A549 (cell line): ENCODE results near the gene PIM3.

Source experiments
- CHD4 ChIP-seq: fragments of 200-600 bp; sonication (generic); IDR thresholded peaks from 2 replicates; pipeline ENCODE4 v1.6.1; 2016; ENCODE audit warnings: antibody characterized with exemption, mild to moderate bottlenecking, borderline replicate concordance
- CTCF ChIP-seq: fragments of >200 bp; sonication (Bioruptor Twin); formaldehyde crosslinking; IDR thresholded peaks from 3 replicates; pipeline ENCODE4 v1.5.1; 2016
- EP300 ChIP-seq, 2 experiments: fragments of >200 bp; sonication (Bioruptor Twin); formaldehyde crosslinking; IDR thresholded peaks; 2 replicates in 1 of 2; 3 replicates in 1 of 2; pipeline ENCODE4 v1.6.1; 2016 to 2017
- HOXB5 ChIP-seq: fragments of 250-450 bp; sonication (Bioruptor Pico); IDR thresholded peaks from 2 replicates; pipeline ENCODE4 v1.5.0; 2020; ENCODE audit warnings: mild to moderate bottlenecking, moderate library complexity
- JUN ChIP-seq, 2 experiments: fragments of >200 bp; sonication (Bioruptor Twin); formaldehyde crosslinking; IDR thresholded peaks; 2 replicates in 1 of 2; 3 replicates in 1 of 2; pipeline ENCODE4 v1.6.1; 2016 to 2017
- JUNB ChIP-seq: fragments of >200 bp; sonication (Bioruptor Twin); formaldehyde crosslinking; IDR thresholded peaks from 2 replicates; pipeline ENCODE4 v1.6.1; 2016
- MAZ ChIP-seq: fragments of 150-350 bp; IDR thresholded peaks from 2 replicates; pipeline ENCODE4 v1.6.1; 2014; ENCODE audit warnings: antibody characterized with exemption, low read depth, low read length, borderline replicate concordance
- MYC ChIP-seq: IDR thresholded peaks from 2 replicates; pipeline ENCODE4 v1.6.1; 2012; ENCODE audit warnings: mild to moderate bottlenecking, inconsistent platforms, low read length, improper control_type of control experiment, borderline replicate concordance
- POLR2A ChIP-seq: IDR thresholded peaks from 2 replicates; pipeline ENCODE4 v1.6.1; 2012; ENCODE audit warnings: mild to moderate bottlenecking, low read length
- POLR2AphosphoS2 ChIP-seq: conservative IDR thresholded peaks from 2 replicates; pipeline ENCODE4 v1.6.1; 2012; ENCODE audit warnings: low read length, improper control_type of control experiment, inconsistent platforms
- SMC3 ChIP-seq: fragments of >200 bp; sonication (Bioruptor Twin); formaldehyde crosslinking; IDR thresholded peaks from 3 replicates; pipeline ENCODE4 v1.6.1; 2018; ENCODE audit warnings: inconsistent platforms

- TF ChIP-seq HOXB5 (CRISPR knock-in tag) = no peak
- TF ChIP-seq CTCF = no peak
- TF ChIP-seq MYC = no peak
- no peak for TF ChIP-seq POLR2A
- TF ChIP-seq JUN (IDR thresholded peaks at IDR 0.05) = no peak
- no peak for TF ChIP-seq CHD4
- no peak for TF ChIP-seq JUNB
- no peak for TF ChIP-seq POLR2AphosphoS2
- TF ChIP-seq EP300 (IDR thresholded peaks at IDR 0.05) = no peak
- TF ChIP-seq MAZ = no peak
- TF ChIP-seq SMC3 = no peak
Observed at GRCh38 chr22:49975543-49976389, 15.2 kb downstream of the PIM3 start.
